PC-3 (cell line): ENCODE measurements around the gene BCO1. TPM values are rescaled to one million over a fixed set of nuclear protein-coding genes. Genes with fewer than 3 reads are reported as not detected.

Experiments
- ATAC-seq: fragments of 200-7000 bp; cut with Tn5 transposase; 2 replicates; pipeline ENCODE4 v1.9.1; 2020; ENCODE audit warnings: mild to moderate bottlenecking, moderate library complexity
- BruUV-seq: library from RNA; stranded (reverse); fragments of 400-500 nt; replicated peaks from 2 replicates; lab custom pipeline; 2021; lab: Mats Ljungman, UMichigan
- CTCF ChIA-PET: fragments of 300-600 bp; sonication (Branson Sonifier 250); formaldehyde crosslinking; loops from one replicate; lab custom pipeline; 2022; ENCODE audit warnings: antibody characterized with exemption; lab: Charles Lee
- POLR2A ChIA-PET: fragments of 300-600 bp; sonication (Branson Sonifier 250); formaldehyde crosslinking; loops from one replicate; lab custom pipeline; 2022; ENCODE audit warnings: antibody characterized with exemption; ENCODE audit not compliant: unreplicated experiment; lab: Charles Lee
- DNase-seq: peaks from one replicate; pipeline ENCODE4 v3.0.0-alpha.2; 2015
- H2AFZ ChIP-seq: fragments of 300-600 bp; sonication (generic); 2 replicates; pipeline ENCODE4 v1.6.0; 2016; ENCODE audit warnings: antibody characterized with exemption, low read length
- H3F3A ChIP-seq: fragments of 300-600 bp; sonication (generic); one replicate; pipeline ENCODE4 v1.6.0; 2017; ENCODE audit warnings: antibody characterized with exemption, low read length, control low read depth, mild to moderate bottlenecking; ENCODE audit not compliant: unreplicated experiment
- H3K27ac ChIP-seq: fragments of 300-600 bp; sonication (generic); 2 replicates; pipeline ENCODE4 v1.5.1; 2016; ENCODE audit warnings: mild to moderate bottlenecking, low read length
- H3K27me3 ChIP-seq: fragments of 300-600 bp; sonication (generic); 2 replicates; pipeline ENCODE4 v1.6.1; 2016; ENCODE audit warnings: low read length, mixed read lengths
- H3K36me3 ChIP-seq: fragments of 300-600 bp; sonication (generic); 2 replicates; pipeline ENCODE4 v1.6.1; 2016; ENCODE audit warnings: low read depth, mixed run types, low read length, mixed read lengths
- H3K4me1 ChIP-seq: fragments of 300-600 bp; sonication (generic); 2 replicates; pipeline ENCODE4 v1.5.1; 2016; ENCODE audit warnings: low read length; ENCODE audit not compliant: insufficient read depth
- H3K4me2 ChIP-seq: fragments of 300-600 bp; sonication (generic); 2 replicates; pipeline ENCODE4 v1.6.0; 2016; ENCODE audit warnings: low read length
- H3K4me3 ChIP-seq: fragments of 300-600 bp; sonication (generic); 2 replicates; pipeline ENCODE4 v1.5.1; 2016; ENCODE audit warnings: mild to moderate bottlenecking, low read length, mixed read lengths
- H3K79me2 ChIP-seq: fragments of 300-600 bp; sonication (generic); 2 replicates; pipeline ENCODE4 v1.6.1; 2017; ENCODE audit warnings: low read length, mixed read lengths
- H3K9ac ChIP-seq: fragments of 300-600 bp; sonication (generic); 2 replicates; pipeline ENCODE4 v1.6.0; 2016; ENCODE audit warnings: mild to moderate bottlenecking, low read length
- H3K9me2 ChIP-seq: fragments of 300-600 bp; sonication (generic); replicated peaks from 2 replicates; pipeline ENCODE4 v1.6.1; 2016; ENCODE audit warnings: mixed run types, low read length, mixed read lengths
- H3K9me3 ChIP-seq: fragments of 300-600 bp; sonication (generic); 2 replicates; pipeline ENCODE4 v1.6.1; 2016; ENCODE audit warnings: low read length, mixed read lengths
- H4K20me1 ChIP-seq: fragments of 300-600 bp; sonication (generic); 2 replicates; pipeline ENCODE4 v1.6.1; 2016; ENCODE audit warnings: low read length, mixed read lengths
- EZH2 ChIP-seq: fragments of 300-600 bp; sonication (generic); IDR thresholded peaks from one replicate; pipeline ENCODE4 v1.6.1; 2017; ENCODE audit warnings: antibody characterized with exemption, mild to moderate bottlenecking, low read length; ENCODE audit not compliant: unreplicated experiment
- EZH2phosphoT487 ChIP-seq: fragments of 300-600 bp; sonication (generic); IDR thresholded peaks from 2 replicates; pipeline ENCODE4 v1.6.1; 2018; ENCODE audit warnings: mild to moderate bottlenecking, antibody characterized with exemption, low read length, borderline replicate concordance
- intact Hi-C: fragments of 100-400 bp; cut with micrococcal nuclease; formaldehyde crosslinking; loops from 2 replicates; pipeline ENCODE4 v1.9.0; 2023
- total RNA-seq: library from RNA; depleted of rRNA; stranded (reverse); fragments of >200 nt; gene quantifications from 2 replicates; pipeline ENCODE4 v1.2.3, GENCODE V29; 2014
- TF ChIP-seq, protein P1 (sequence below): fragments of 300-600 bp; sonication (generic); conservative IDR thresholded peaks from 2 replicates; pipeline ENCODE4 v1.5.1; 2017; ENCODE audit warnings: antibody characterized with exemption, low read depth, mild to moderate bottlenecking, low read length

BCO1 gene
- total RNA-seq, 1 experiment from 2014 or later = not detected

DNA sequence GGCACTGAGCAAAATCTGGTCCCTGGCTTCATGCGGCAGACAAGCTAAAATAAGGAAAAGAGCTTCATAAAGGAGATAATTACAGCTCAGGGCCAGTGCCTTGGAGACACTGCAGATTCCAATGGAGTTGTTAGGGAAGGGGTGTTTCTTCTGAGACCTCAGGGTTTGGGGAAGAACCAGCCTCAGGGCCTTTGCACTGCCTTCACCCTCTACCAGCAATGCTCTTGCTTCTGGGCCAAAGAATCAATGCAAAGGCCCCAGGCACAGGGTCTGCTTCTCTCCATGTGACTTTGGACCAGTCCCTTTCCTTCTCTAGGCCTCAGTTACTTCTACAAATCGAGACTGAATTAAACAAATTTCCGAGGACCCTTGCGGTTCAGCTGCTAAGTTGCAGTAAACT lies 40.0 kb downstream of the BCO1 start:
- no TSS peak for BruUV-seq
- no peaks in the 10 kb centered on the region for H3F3A ChIP-seq
- ChIA-PET CTCF (interaction anchor here (0.7 kb wide), 1 partner anchor 308 kb away, joined by 3 read pairs; no protein-coding TSS in a partner anchor), POLR2A (no interaction called here)
- H3K27ac ChIP-seq = no peak overlapping the region
- H3K9ac ChIP-seq = no peak overlapping the region
- no peaks in the 10 kb centered on the region for H4K20me1 ChIP-seq
- H3K79me2 ChIP-seq = no peaks in the 10 kb centered on the region
- no peaks in the 10 kb centered on the region for H3K9me3 ChIP-seq
- H3K27me3 ChIP-seq = no peaks in the 10 kb centered on the region
- TF ChIP-seq, protein P1, sequence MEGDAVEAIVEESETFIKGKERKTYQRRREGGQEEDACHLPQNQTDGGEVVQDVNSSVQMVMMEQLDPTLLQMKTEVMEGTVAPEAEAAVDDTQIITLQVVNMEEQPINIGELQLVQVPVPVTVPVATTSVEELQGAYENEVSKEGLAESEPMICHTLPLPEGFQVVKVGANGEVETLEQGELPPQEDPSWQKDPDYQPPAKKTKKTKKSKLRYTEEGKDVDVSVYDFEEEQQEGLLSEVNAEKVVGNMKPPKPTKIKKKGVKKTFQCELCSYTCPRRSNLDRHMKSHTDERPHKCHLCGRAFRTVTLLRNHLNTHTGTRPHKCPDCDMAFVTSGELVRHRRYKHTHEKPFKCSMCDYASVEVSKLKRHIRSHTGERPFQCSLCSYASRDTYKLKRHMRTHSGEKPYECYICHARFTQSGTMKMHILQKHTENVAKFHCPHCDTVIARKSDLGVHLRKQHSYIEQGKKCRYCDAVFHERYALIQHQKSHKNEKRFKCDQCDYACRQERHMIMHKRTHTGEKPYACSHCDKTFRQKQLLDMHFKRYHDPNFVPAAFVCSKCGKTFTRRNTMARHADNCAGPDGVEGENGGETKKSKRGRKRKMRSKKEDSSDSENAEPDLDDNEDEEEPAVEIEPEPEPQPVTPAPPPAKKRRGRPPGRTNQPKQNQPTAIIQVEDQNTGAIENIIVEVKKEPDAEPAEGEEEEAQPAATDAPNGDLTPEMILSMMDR = no peak
- TF ChIP-seq EZH2 (no peak), EZH2phosphoT487 (no peak)
- ATAC-seq (no peak), DNase-seq (no peak)
- no peak overlapping the region for H3K4me3 ChIP-seq
- H2AFZ ChIP-seq = no peak overlapping the region
- intact Hi-C loops = no loop called here
- H3K4me1 ChIP-seq = peaks cover 18% of the 10 kb centered on the region
- H3K4me2 ChIP-seq = no peak overlapping the region
- no peaks in the 10 kb centered on the region for H3K36me3 ChIP-seq
- no peaks in the 10 kb centered on the region for H3K9me2 ChIP-seq

- H3K9me2 ChIP-seq = no peaks in the 10 kb centered on the region
- H2AFZ ChIP-seq = no peak overlapping the region
- no peaks in the 10 kb centered on the region for H4K20me1 ChIP-seq
- CTCF ChIA-PET = no interaction called here
- H3K9me3 ChIP-seq = no peaks in the 10 kb centered on the region
- BruUV-seq = no TSS peak
- H3K27ac ChIP-seq = no peak overlapping the region
- intact Hi-C loops = no loop called here
- peak; percentile 23 for DNase-seq
- TF ChIP-seq EZH2 = no peak
- TF ChIP-seq, protein P1 = no peak
- no peak for TF ChIP-seq EZH2phosphoT487
- H3K4me2 ChIP-seq = no peak overlapping the region
- no peak overlapping the region for H3K4me3 ChIP-seq
- no peak overlapping the region for H3K9ac ChIP-seq
- no peaks in the 10 kb centered on the region for H3K27me3 ChIP-seq
- H3K4me1 ChIP-seq = peaks cover 18% of the 10 kb centered on the region
- POLR2A ChIA-PET = no interaction called here
- H3K79me2 ChIP-seq = no peaks in the 10 kb centered on the region
- no peaks in the 10 kb centered on the region for H3K36me3 ChIP-seq
- no peaks in the 10 kb centered on the region for H3F3A ChIP-seq
- no peak for ATAC-seq
Observed at GRCh38 chr16:81279392-81279791, 40.9 kb downstream of the BCO1 start.

DNA sequence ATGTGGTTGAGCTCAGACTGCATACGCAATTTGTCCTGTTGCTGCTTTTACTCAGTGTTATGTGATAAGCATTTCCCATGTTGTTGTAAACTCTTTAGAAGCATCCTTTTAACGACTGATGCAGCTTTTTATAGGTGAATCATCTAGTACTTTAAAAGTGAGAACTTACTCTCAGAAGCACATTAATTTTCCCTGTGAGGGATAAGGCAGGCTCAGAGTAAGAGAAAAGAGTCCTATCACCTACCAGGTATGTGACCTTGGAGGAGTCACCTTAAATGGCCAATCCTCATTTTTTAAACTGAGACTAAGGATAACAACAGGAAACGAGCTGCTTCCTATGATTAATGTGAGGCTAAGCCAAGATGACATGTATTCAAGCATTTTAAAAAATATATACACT lies 41.9 kb downstream of the BCO1 start:
- ChIA-PET POLR2A (no interaction called here), CTCF (no interaction called here)
- TF ChIP-seq EZH2phosphoT487 = no peak
- TF ChIP-seq EZH2 = no peak
- TF ChIP-seq, protein P1 = no peak
- Histone ChIP-seq H2AFZ (no peak overlapping the region), H3K27ac (no peak overlapping the region), H3K27me3 (no peaks in the 10 kb centered on the region), H3K36me3 (no peaks in the 10 kb centered on the region), H3K9ac (no peak overlapping the region), H3K79me2 (no peaks in the 10 kb centered on the region), H3K4me2 (peak overlapping the region; percentile 5; the same call in 1 of the 2 replicates), H3K9me3 (no peaks in the 10 kb centered on the region), H3K4me3 (no peak overlapping the region), H3K4me1 (peaks cover 18% of the 10 kb centered on the region), H3K9me2 (no peaks in the 10 kb centered on the region), H3F3A (no peaks in the 10 kb centered on the region), H4K20me1 (no peaks in the 10 kb centered on the region)
- DNase-seq = peak; percentile 55
- ATAC-seq = peak; percentile 84
- BruUV-seq = no TSS peak
- intact Hi-C loops = no loop called here
